ENCODE data around the gene SMO. TPM values are rescaled to one million over a fixed set of nuclear protein-coding genes. Genes with fewer than 3 reads are reported as not detected.

Gene SMO
- total RNA-seq, 1 experiment from 2014 or later, result not detected

GRCh38 chr7:129144834-129145668 is 43.4 kb upstream of the SMO start:
- Mint-ChIP-seq H3K9me3 (ENCODE audit: unreplicated experiment) (no peaks in the 10 kb centered on the region), H3K4me1 (ENCODE audit: insufficient read depth, unreplicated experiment) (peaks cover 7% of the 10 kb centered on the region), H3K27ac (ENCODE audit: low read depth, unreplicated experiment) (no peak overlapping the region), H3K36me3 (ENCODE audit: insufficient read depth, unreplicated experiment) (no peaks in the 10 kb centered on the region), H3K4me3 (ENCODE audit: unreplicated experiment) (peak overlapping the region; percentile 68), H3K27me3 (ENCODE audit: insufficient read depth, unreplicated experiment) (peaks cover 76% of the 10 kb centered on the region)
- intact Hi-C loops (cut with micrococcal nuclease), result no loop called here
- POLR2A ChIA-PET, result interaction anchor here (0.6 kb wide), 1 partner anchor 277 kb away, joined by 3 read pairs; no protein-coding TSS in a partner anchor
- no TSS peak for BruUV-seq (replicated peaks)
- DNase-seq (ENCODE audit: unreplicated experiment), result no peak
- TF ChIP-seq CTCF (IDR thresholded peaks at IDR 0.05; ENCODE audit: unreplicated experiment), result peak; percentile 17
- CTCF ChIA-PET, result interaction anchor here (0.6 to 3.7 kb wide), 5 partner anchors 17 to 53 kb away, joined by 3 to 23 read pairs (median 5); no protein-coding TSS in a partner anchor

GRCh38 chr7:129146237-129146979 is 42.0 kb upstream of the SMO start:
- Mint-ChIP-seq H3K36me3 (ENCODE audit: insufficient read depth, unreplicated experiment) (no peaks in the 10 kb centered on the region), H3K27me3 (ENCODE audit: insufficient read depth, unreplicated experiment) (peaks cover 73% of the 10 kb centered on the region), H3K4me3 (ENCODE audit: unreplicated experiment) (no peak overlapping the region), H3K9me3 (ENCODE audit: unreplicated experiment) (no peaks in the 10 kb centered on the region), H3K27ac (ENCODE audit: low read depth, unreplicated experiment) (no peak overlapping the region), H3K4me1 (ENCODE audit: insufficient read depth, unreplicated experiment) (peaks cover 7% of the 10 kb centered on the region)
- CTCF ChIA-PET, result interaction anchor here (3.7 kb wide), 1 partner anchor 17 kb away, joined by 23 read pairs; no protein-coding TSS in a partner anchor
- no peak for DNase-seq (ENCODE audit: unreplicated experiment)
- no TSS peak for BruUV-seq (replicated peaks)
- TF ChIP-seq CTCF (IDR thresholded peaks at IDR 0.05; ENCODE audit: unreplicated experiment), result no peak
- POLR2A ChIA-PET, result interaction anchor here (0.6 kb wide), 3 partner anchors 9 to 795 kb away, joined by 3 to 4 read pairs (median 3); no protein-coding TSS in a partner anchor
- intact Hi-C loops (cut with micrococcal nuclease), result no loop called here

DNA sequence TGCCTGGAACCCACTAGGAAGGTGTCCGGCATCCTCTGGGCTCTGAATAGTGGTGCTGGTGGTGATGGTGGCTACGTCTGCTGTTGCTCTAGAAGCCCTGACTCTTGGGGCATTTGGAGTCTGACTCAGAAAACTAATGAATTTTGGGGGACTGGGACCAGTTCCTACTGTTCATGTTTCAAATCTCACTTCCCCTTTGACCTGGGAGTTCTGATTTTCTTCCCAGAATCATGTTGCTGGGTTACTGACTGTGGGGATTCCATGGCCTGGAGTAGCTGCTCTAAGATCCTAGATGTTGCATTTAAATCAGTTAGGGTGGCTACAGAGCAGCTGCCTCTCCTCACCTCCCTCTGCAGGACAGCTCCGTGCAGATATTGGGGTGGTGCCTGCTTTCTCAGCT is 40.7 kb upstream of the SMO start:
- ChIA-PET POLR2A (interaction anchor here (0.7 kb wide), 1 partner anchor 142 kb away, joined by 3 read pairs; no protein-coding TSS in a partner anchor), CTCF (interaction anchor here (3.7 kb wide), 1 partner anchor 15 kb away, joined by 23 read pairs; no protein-coding TSS in a partner anchor)
- Mint-ChIP-seq H3K9me3 (ENCODE audit: unreplicated experiment) (no peaks in the 10 kb centered on the region), H3K4me3 (ENCODE audit: unreplicated experiment) (no peak overlapping the region), H3K27me3 (ENCODE audit: insufficient read depth, unreplicated experiment) (peaks cover 59% of the 10 kb centered on the region), H3K27ac (ENCODE audit: low read depth, unreplicated experiment) (no peak overlapping the region), H3K4me1 (ENCODE audit: insufficient read depth, unreplicated experiment) (peaks cover 7% of the 10 kb centered on the region), H3K36me3 (ENCODE audit: insufficient read depth, unreplicated experiment) (no peaks in the 10 kb centered on the region)
- no peak for DNase-seq (ENCODE audit: unreplicated experiment)
- no TSS peak for BruUV-seq (replicated peaks)
- intact Hi-C loops (cut with micrococcal nuclease), result no loop called here
- no peak for TF ChIP-seq CTCF (IDR thresholded peaks at IDR 0.05; ENCODE audit: unreplicated experiment)

- Mint-ChIP-seq H3K27me3 (ENCODE audit: insufficient read depth, unreplicated experiment) (peaks cover 45% of the 10 kb centered on the region), H3K27ac (ENCODE audit: low read depth, unreplicated experiment) (no peak overlapping the region), H3K9me3 (ENCODE audit: unreplicated experiment) (no peaks in the 10 kb centered on the region), H3K36me3 (ENCODE audit: insufficient read depth, unreplicated experiment) (no peaks in the 10 kb centered on the region), H3K4me3 (ENCODE audit: unreplicated experiment) (no peak overlapping the region), H3K4me1 (ENCODE audit: insufficient read depth, unreplicated experiment) (no peaks in the 10 kb centered on the region)
- intact Hi-C loops (cut with micrococcal nuclease), result no loop called here
- CTCF ChIA-PET, result interaction anchor here (0.6 to 2.1 kb wide), 4 partner anchors 10 to 60 kb away, joined by 4 to 7 read pairs (median 5); no protein-coding TSS in a partner anchor
- BruUV-seq (replicated peaks), result no TSS peak
- POLR2A ChIA-PET, result no interaction called here
- DNase-seq (ENCODE audit: unreplicated experiment), result no peak
- TF ChIP-seq CTCF (IDR thresholded peaks at IDR 0.05; ENCODE audit: unreplicated experiment), result no peak
These were observed 38.9 kb upstream of the SMO start for GRCh38 chr7:129149511-129149910.
